Large intestine (tissue), 3 donors: ENCODE measurements around the gene ALDH2. TPM values are rescaled to one million over a fixed set of nuclear protein-coding genes. Genes with fewer than 3 reads are reported as not detected.

ENCODE experiments used
- DNase-seq, 2 donors: peaks; one replicate each; pipeline versions ENCODE4 v3.0.0 to v3.0.0-alpha.2; 2013
- H3K27ac ChIP-seq: one replicate; pipeline ENCODE4 v1.5.1; 2013; ENCODE audit warnings: low read length
- H3K27me3 ChIP-seq: 2 replicates; pipeline ENCODE4 v1.6.1; 2013; ENCODE audit warnings: low read length; ENCODE audit not compliant: control insufficient read depth, insufficient read depth
- H3K36me3 ChIP-seq: 2 replicates; pipeline ENCODE4 v1.6.1; 2013; ENCODE audit warnings: low read length; ENCODE audit not compliant: control insufficient read depth, insufficient read depth
- H3K4me1 ChIP-seq: one replicate; pipeline ENCODE4 v1.6.1; 2013; ENCODE audit warnings: low read length; ENCODE audit not compliant: control insufficient read depth, insufficient read depth
- H3K4me3 ChIP-seq: one replicate; pipeline ENCODE4 v1.5.1; 2013; ENCODE audit warnings: low read length
- H3K9me3 ChIP-seq: one replicate; pipeline ENCODE4 v1.6.1; 2013; ENCODE audit warnings: mild to moderate bottlenecking, low read depth, low read length, moderate library complexity; ENCODE audit not compliant: control insufficient read depth
- WGBS: methylation state at CpG from one replicate; pipeline ENCODE4 v1.1.5; 2013; ENCODE audit warnings: low lambda C conversion rate; ENCODE audit not compliant: insufficient coverage; 5-methylcytosine and 5-hydroxymethylcytosine counted together
- polyA plus RNA-seq: library from polyadenylated mRNA; unstranded; fragments of 120-200 nt; gene quantifications from one replicate; pipeline ENCODE4 v1.2.1, GENCODE V29; 2013

The ALDH2 gene
- polyA plus RNA-seq, 1 donor = 100 TPM

DNA sequence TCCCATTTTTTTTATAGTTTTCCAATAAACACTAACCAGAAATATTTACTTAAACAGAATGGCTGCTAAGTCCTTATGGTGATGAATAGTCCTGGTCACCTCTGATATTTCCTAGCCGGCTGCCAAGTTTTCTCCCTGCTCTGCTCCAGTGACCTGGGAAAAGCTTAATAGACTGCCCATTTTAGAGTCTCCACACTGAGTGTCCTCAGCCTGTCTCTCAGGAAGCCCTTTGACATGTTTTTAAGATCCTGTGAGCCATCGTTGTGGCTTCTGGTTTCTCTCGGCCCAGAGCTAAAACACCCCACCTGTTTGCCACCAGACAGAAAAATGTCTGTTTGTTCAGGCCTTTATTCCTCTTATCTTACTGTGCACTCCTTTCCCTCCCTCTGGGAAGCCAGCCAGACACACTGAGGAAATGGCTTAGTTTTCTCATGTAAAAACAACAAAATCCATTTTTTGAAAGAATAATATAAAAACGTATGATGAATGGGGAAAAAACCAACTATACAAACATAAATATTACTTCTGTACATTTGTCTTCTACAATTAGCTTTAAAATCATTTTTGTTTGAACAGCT lies 25.4 kb upstream of the ALDH2 start:
- peak in 1 of 2 donors; percentile 46 for DNase-seq
- peaks cover 32% of the 10 kb centered on the region for H3K36me3 ChIP-seq
- no CpG with 5 or more reads among the region's 4 CpGs for WGBS
- H3K27ac ChIP-seq = peak overlapping the region; percentile 4
- no peak overlapping the region for H3K4me3 ChIP-seq
- no peaks in the 10 kb centered on the region for H3K9me3 ChIP-seq
- H3K4me1 ChIP-seq = peaks cover 16% of the 10 kb centered on the region
- no peaks in the 10 kb centered on the region for H3K27me3 ChIP-seq

DNA sequence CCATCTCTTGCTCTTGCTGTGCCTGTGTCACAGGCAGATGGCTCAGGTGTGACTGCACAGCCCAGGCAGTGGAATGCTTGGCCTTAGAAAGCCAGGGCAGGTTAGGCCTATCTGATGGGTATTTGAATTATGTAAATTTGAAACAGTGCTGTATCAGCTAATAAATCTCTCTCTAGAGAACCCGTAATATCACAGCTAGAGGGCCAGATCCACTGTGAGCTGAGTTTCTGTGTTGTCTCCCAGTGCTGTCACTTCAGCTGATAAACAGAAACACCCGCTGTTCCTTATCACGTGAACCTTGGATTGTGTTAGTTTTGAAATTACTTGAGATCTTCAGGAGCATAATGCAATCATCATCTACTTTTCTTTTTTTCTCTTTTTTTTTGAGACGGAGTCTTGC lies 21.5 kb upstream of the ALDH2 start:
- H3K4me3 ChIP-seq = no peak overlapping the region
- no peaks in the 10 kb centered on the region for H3K27me3 ChIP-seq
- H3K36me3 ChIP-seq = peaks cover 45% of the 10 kb centered on the region
- H3K27ac ChIP-seq = peak overlapping the region; percentile 66
- H3K4me1 ChIP-seq = peaks cover 16% of the 10 kb centered on the region
- peak; percentile 60 to 80 for DNase-seq
- 37% methylated on average over 3 of the region's 4 CpGs for WGBS
- H3K9me3 ChIP-seq = no peaks in the 10 kb centered on the region

DNA sequence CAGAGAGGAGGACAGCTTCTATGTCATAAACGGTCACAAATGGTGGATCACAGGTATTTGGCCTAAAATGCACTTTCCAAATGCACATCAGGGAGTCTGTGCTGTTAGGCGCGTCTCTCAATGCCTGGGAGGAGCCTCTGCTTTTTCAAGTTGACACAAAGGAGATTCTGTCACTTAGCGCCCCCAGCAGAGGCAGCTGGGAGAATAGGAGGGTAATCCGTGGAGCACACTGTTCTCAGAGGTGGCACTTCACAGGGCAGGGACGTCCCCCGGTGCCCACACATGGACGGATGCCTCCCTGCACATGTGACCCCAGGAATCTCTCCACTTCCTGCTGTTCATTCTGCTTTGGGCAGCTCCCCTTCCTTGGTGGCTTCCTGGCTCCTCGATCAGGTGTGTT lies 19.4 kb upstream of the ALDH2 start:
- Histone ChIP-seq H3K4me3 (no peak overlapping the region), H3K27ac (no peak overlapping the region), H3K4me1 (peaks cover 12% of the 10 kb centered on the region), H3K36me3 (peaks cover 56% of the 10 kb centered on the region), H3K27me3 (no peaks in the 10 kb centered on the region), H3K9me3 (no peaks in the 10 kb centered on the region)
- WGBS = no CpG with 5 or more reads among the region's 9 CpGs
- no peak for DNase-seq

DNA sequence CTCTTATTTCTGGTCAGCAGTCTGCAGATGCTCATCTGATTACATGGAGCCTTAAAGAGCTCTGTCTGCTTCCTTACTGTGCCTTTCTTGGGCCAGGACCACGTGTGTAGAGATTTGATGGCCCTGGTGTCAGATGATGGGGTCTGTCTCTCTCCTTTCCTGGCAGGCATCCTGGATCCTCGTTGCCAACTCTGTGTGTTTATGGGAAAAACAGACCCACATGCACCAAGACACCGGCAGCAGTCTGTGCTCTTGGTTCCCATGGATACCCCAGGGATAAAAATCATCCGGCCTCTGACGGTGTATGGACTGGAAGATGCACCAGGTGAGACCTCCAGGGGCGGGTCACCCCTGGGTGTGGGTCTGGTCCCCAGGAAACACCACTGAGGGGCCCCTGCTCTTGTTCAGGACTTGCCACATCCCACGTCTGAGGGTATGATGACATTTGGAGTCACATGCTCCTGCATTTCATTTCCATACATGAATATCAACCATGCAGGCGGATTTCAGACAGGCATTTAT lies 18.5 kb upstream of the ALDH2 start:
- Histone ChIP-seq H3K36me3 (peaks cover 54% of the 10 kb centered on the region), H3K4me1 (peaks cover 12% of the 10 kb centered on the region), H3K4me3 (no peak overlapping the region), H3K27ac (no peak overlapping the region), H3K27me3 (no peaks in the 10 kb centered on the region), H3K9me3 (no peaks in the 10 kb centered on the region)
- WGBS = no CpG with 5 or more reads among the region's 8 CpGs
- DNase-seq = no peak

DNA sequence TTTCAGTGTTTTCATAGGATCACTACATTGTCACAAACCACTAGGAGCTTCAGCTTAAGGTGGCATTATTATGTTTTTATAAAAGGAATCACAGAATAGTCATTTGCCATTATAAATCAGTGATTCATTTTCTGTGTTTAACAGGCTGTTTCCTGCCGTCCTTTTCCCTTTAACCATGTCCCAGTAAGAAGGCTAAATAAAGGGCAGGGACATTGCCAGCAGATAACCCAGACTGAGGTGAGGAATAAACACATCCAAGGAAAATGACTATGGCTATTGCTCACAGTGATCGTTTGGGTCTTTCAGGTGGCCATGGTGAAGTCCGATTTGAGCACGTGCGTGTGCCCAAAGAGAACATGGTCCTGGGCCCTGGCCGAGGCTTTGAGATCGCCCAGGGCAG lies 17.9 kb upstream of the ALDH2 start:
- peaks cover 60% of the 10 kb centered on the region for H3K36me3 ChIP-seq
- DNase-seq = no peak
- H3K4me1 ChIP-seq = peaks cover 12% of the 10 kb centered on the region
- no peaks in the 10 kb centered on the region for H3K27me3 ChIP-seq
- WGBS = 92% methylated on average over 3 of the region's 7 CpGs
- H3K9me3 ChIP-seq = no peaks in the 10 kb centered on the region
- no peak overlapping the region for H3K27ac ChIP-seq
- H3K4me3 ChIP-seq = no peak overlapping the region

DNA sequence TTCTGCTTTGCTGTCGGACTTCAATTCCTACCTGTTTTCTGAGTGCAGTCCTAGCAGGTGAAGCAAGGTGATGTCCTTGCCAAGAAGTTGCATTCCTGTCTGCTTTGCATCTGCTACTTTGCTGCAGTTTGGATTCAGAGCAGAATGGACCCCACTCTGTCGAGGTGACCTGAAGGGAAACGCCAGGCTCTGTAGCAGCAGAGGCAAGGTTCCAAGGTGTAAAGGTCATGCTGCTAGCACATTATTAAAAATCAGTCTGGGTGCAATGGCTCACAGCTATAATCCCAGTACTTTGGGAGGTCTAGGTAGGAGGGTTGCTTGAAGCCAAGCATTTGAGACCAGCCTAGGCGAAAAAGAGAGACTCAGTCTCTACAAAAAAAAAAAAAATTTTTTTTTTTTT lies 17.3 kb upstream of the ALDH2 start:
- H3K4me1 ChIP-seq = peaks cover 7% of the 10 kb centered on the region
- no peaks in the 10 kb centered on the region for H3K27me3 ChIP-seq
- no peak overlapping the region for H3K27ac ChIP-seq
- H3K36me3 ChIP-seq = peaks cover 64% of the 10 kb centered on the region
- no peak for DNase-seq
- H3K9me3 ChIP-seq = no peaks in the 10 kb centered on the region
- no CpG with 5 or more reads among the region's 4 CpGs for WGBS
- H3K4me3 ChIP-seq = no peak overlapping the region

DNA sequence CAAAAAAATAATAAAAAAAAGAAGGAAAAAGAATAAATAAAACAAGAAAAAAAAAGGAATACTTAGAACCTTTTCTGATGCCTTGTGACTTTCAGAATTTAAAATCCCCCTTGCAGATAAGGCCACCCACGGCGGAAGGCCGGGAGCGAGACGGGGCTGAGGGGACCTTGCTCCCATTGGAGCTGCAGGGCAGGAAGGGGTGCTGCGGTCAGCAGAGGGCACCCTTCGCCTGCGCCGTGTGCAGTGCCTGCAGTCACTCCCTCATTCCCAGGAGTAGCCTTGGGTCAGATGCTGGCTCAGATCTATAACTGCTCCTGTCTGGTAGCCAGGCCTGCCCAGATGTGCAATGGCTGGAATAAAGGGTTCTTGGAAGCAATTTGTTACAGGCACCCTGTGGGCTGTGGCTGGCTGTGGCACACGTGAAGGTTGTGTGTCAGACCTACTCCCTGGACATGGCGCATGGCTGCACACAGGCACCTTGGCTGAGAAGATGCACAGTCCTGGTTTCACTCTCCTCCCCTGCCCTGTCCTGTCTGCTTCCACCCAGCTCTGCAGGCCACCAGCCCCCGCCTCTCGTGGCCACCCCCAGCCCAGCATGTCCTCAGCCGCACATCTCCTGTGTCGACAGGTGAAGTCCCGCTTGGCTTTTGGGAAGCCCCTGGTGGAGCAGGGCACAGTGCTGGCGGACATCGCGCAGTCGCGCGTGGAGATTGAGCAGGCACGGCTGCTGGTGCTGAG lies 13.4 kb upstream of the ALDH2 start:
- DNase-seq = peak; percentile 67 to 68
- H3K27ac ChIP-seq = no peak overlapping the region
- no CpG with 5 or more reads among the region's 23 CpGs for WGBS
- H3K4me3 ChIP-seq = no peak overlapping the region
- no peaks in the 10 kb centered on the region for H3K4me1 ChIP-seq
- no peaks in the 10 kb centered on the region for H3K9me3 ChIP-seq
- peaks cover 61% of the 10 kb centered on the region for H3K36me3 ChIP-seq
- no peaks in the 10 kb centered on the region for H3K27me3 ChIP-seq

DNA sequence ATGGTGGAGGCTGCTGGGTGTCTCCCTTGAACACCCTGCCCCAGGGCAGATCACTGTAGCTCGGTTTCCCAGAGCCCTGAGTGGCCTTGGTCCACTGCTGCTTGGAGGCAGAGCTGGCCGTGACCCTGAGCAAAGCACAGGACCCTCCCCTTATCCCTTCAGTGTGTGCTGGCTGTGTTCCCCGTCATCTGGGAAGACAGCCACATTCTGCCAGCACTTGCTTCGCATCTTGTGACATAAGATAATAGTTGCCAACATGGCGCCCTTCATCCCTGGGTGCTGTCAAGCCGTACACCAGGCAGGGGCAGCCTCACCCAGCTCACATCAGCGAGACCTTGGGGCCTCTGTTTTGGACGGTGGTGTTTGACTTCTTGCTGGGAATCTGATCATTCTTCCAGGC lies 12.1 kb upstream of the ALDH2 start:
- H3K4me1 ChIP-seq = no peaks in the 10 kb centered on the region

DNA sequence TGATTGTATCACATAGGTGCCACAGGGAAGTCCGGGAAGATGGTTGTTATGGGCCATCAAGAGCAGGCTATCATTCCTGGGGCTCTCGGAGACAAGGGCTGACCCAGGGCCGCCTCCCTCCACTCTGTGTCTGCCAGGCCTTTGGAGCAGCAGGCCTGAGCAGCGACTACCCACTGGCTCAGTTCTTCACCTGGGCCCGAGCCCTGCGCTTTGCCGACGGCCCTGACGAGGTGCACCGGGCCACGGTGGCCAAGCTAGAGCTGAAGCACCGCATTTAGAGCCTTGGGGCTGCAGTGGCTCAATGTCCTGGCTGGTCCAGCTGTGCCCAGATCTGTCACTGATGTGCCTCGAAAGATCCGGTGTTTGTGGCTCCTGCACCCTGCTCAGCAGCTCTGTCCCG lies 10.5 kb upstream of the ALDH2 start:
- DNase-seq = no peak
- H3K27ac ChIP-seq = no peak overlapping the region
- H3K4me1 ChIP-seq = no peaks in the 10 kb centered on the region
- no peaks in the 10 kb centered on the region for H3K27me3 ChIP-seq
- H3K9me3 ChIP-seq = no peaks in the 10 kb centered on the region
- no peak overlapping the region for H3K4me3 ChIP-seq
- H3K36me3 ChIP-seq = peaks cover 42% of the 10 kb centered on the region
- no CpG with 5 or more reads among the region's 15 CpGs for WGBS

More for the DNA sequence above, 12.1 kb upstream of the ALDH2 start:
- no peak for DNase-seq
- H3K27me3 ChIP-seq = no peaks in the 10 kb centered on the region
- no peaks in the 10 kb centered on the region for H3K9me3 ChIP-seq
- H3K27ac ChIP-seq = no peak overlapping the region
- H3K36me3 ChIP-seq = peaks cover 52% of the 10 kb centered on the region
- H3K4me3 ChIP-seq = no peak overlapping the region
- WGBS = no CpG with 5 or more reads among the region's 8 CpGs

DNA sequence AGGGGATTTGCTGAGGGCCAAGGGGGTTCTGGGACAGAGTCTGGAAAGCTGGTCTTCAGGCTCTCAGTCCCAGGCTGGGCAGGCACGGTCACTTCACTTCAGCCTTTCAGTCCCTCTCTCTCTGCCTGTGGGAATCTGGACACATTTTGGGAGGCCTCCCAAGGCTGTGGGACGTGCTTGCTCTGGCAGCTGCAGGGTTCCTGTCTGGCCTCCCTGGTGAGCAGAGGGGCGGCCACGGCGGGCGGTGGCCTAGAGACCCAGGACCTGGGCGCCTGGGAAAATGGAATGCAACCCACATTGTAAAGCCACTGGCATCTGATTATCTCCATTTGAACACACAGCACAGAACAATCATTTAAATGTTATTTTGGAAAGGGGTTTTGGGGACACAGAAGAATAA lies 10.1 kb upstream of the ALDH2 start:
- H3K36me3 ChIP-seq = peaks cover 40% of the 10 kb centered on the region
- no peaks in the 10 kb centered on the region for H3K27me3 ChIP-seq

More for the DNA sequence above, 10.1 kb upstream of the ALDH2 start:
- Histone ChIP-seq H3K4me3 (no peak overlapping the region), H3K4me1 (no peaks in the 10 kb centered on the region), H3K27ac (no peak overlapping the region), H3K9me3 (no peaks in the 10 kb centered on the region)
- WGBS = no CpG with 5 or more reads among the region's 7 CpGs
- no peak for DNase-seq
